Activated CD8-positive, alpha-beta T cell treated with anti-CD3 and anti-CD28 coated beads for 36 hours (primary cell): ENCODE results near the gene SS18L1. TPM values are rescaled to one million over a fixed set of nuclear protein-coding genes. Genes with fewer than 3 reads are reported as not detected.

Source experiments
- ATAC-seq: fragments of 200-7000 bp; cut with Tn5 transposase; one replicate; pipeline ENCODE4 v1.10.0; 2021; ENCODE audit warnings: mild to moderate bottlenecking, moderate library complexity
- CTCF ChIA-PET: fragments of 350-600 bp; sonication (Branson Sonifier 250); formaldehyde crosslinking; loops from one replicate; lab custom pipeline; 2021; ENCODE audit warnings: antibody characterized with exemption; lab: Charles Lee
- POLR2A ChIA-PET: fragments of 350-600 bp; sonication (Branson Sonifier 250); formaldehyde crosslinking; loops from one replicate; lab custom pipeline; 2021; ENCODE audit warnings: antibody characterized with exemption; lab: Charles Lee
- DNase-seq: peaks from one replicate; pipeline ENCODE4 v3.0.0-alpha.2; 2020
- H3K27ac Mint-ChIP-seq: one replicate; pipeline ENCODE4 v1.8.0; 2021; ENCODE audit warnings: mild to moderate bottlenecking, mixed read lengths
- H3K27me3 Mint-ChIP-seq: one replicate; pipeline ENCODE4 v1.8.0; 2021; ENCODE audit warnings: mixed read lengths
- H3K36me3 Mint-ChIP-seq: one replicate; pipeline ENCODE4 v1.8.0; 2021; ENCODE audit warnings: low read depth, mixed read lengths
- H3K4me1 Mint-ChIP-seq: one replicate; pipeline ENCODE4 v1.8.0; 2021; ENCODE audit warnings: low read depth, mixed read lengths
- H3K4me3 Mint-ChIP-seq: one replicate; pipeline ENCODE4 v1.8.0; 2021; ENCODE audit warnings: mild to moderate bottlenecking, moderate library complexity, mixed read lengths
- H3K9me3 Mint-ChIP-seq: one replicate; pipeline ENCODE4 v1.8.0; 2021; ENCODE audit warnings: mixed read lengths
- CTCF ChIP-seq: fragments of 200-600 bp; IDR thresholded peaks from one replicate; pipeline ENCODE4 v1.8.0; 2022; ENCODE audit warnings: antibody characterized with exemption, mild to moderate bottlenecking
- intact Hi-C: fragments of 100-400 bp; cut with micrococcal nuclease; formaldehyde crosslinking; loops from one replicate; pipeline ENCODE4 v1.10.0; 2022
- total RNA-seq, 2 experiments: library from RNA; stranded (reverse); gene quantifications; one replicate each; pipeline ENCODE4 v1.2.3, GENCODE V29; 2021

SS18L1 gene
- total RNA-seq, 2 experiments from 2014 or later, result 15.3 to 16.1 TPM

GRCh38 chr20:62138912-62139311 is 4.7 kb upstream of the SS18L1 start:
- H3K4me3 Mint-ChIP-seq, result no peak overlapping the region
- H3K9me3 Mint-ChIP-seq, result no peaks in the 10 kb centered on the region
- H3K27ac Mint-ChIP-seq, result peak overlapping the region; percentile 55
- ATAC-seq (no peak), DNase-seq (no peak)
- peaks cover 61% of the 10 kb centered on the region for H3K36me3 Mint-ChIP-seq
- no peaks in the 10 kb centered on the region for H3K27me3 Mint-ChIP-seq
- ChIA-PET POLR2A (interaction anchor here (1.1 to 2.6 kb wide), 3 partner anchors 9 to 99 kb away, joined by 3 to 11 read pairs (median 5); no protein-coding TSS in a partner anchor), CTCF (interaction anchor here (2.9 kb wide), 1 partner anchor 128 kb away, joined by 19 read pairs; no protein-coding TSS in a partner anchor)
- H3K4me1 Mint-ChIP-seq, result peaks cover 39% of the 10 kb centered on the region
- intact Hi-C loops, result no loop called here
- no peak for TF ChIP-seq CTCF

GRCh38 chr20:62139636-62140035 is 3.9 kb upstream of the SS18L1 start:
- Mint-ChIP-seq H3K9me3 (no peaks in the 10 kb centered on the region), H3K4me1 (peaks cover 40% of the 10 kb centered on the region), H3K27ac (peak overlapping the region; percentile 30), H3K36me3 (peaks cover 60% of the 10 kb centered on the region), H3K27me3 (no peaks in the 10 kb centered on the region), H3K4me3 (no peak overlapping the region)
- ATAC-seq (no peak), DNase-seq (no peak)
- intact Hi-C loops, result no loop called here
- ChIA-PET CTCF (interaction anchor here (2.9 kb wide), 1 partner anchor 129 kb away, joined by 19 read pairs; no protein-coding TSS in a partner anchor), POLR2A (interaction anchor here (1.1 to 2.6 kb wide), 3 partner anchors 10 to 100 kb away, joined by 3 to 11 read pairs (median 5); no protein-coding TSS in a partner anchor)
- TF ChIP-seq CTCF, result no peak

GRCh38 chr20:62141043-62141396 is 2.5 kb upstream of the SS18L1 start:
- no peaks in the 10 kb centered on the region for H3K27me3 Mint-ChIP-seq
- ChIA-PET CTCF (interaction anchor here (0.7 to 3.1 kb wide), 8 partner anchors 9 to 241 kb away, joined by 3 to 13 read pairs (median 4); no protein-coding TSS in a partner anchor), POLR2A (interaction anchor here (1.2 to 3.1 kb wide), 6 partner anchors 14 to 130 kb away, joined by 3 to 13 read pairs (median 6); partner anchors contain the start of genes LSM14B and TAF4)
- DNase-seq (no peak), ATAC-seq (no peak)
- H3K4me3 Mint-ChIP-seq, result peak overlapping the region; percentile 84
- H3K4me1 Mint-ChIP-seq, result peaks cover 52% of the 10 kb centered on the region
- H3K27ac Mint-ChIP-seq, result peak overlapping the region; percentile 89
- peaks cover 58% of the 10 kb centered on the region for H3K36me3 Mint-ChIP-seq
- TF ChIP-seq CTCF, result no peak
- intact Hi-C loops, result no loop called here
- no peaks in the 10 kb centered on the region for H3K9me3 Mint-ChIP-seq

GRCh38 chr20:62141397-62142251 is 1.9 kb upstream of the SS18L1 start:
- H3K4me1 Mint-ChIP-seq, result peaks cover 55% of the 10 kb centered on the region
- CTCF ChIA-PET, result interaction anchor here (0.7 to 3.1 kb wide), 9 partner anchors 9 to 241 kb away, joined by 3 to 13 read pairs (median 4); no protein-coding TSS in a partner anchor
- intact Hi-C loops, result no loop called here
- peak overlapping the region; percentile 84 for H3K4me3 Mint-ChIP-seq
- H3K36me3 Mint-ChIP-seq, result peaks cover 54% of the 10 kb centered on the region
- peak overlapping the region; percentile 89 for H3K27ac Mint-ChIP-seq
- POLR2A ChIA-PET, result interaction anchor here (0.5 to 3.1 kb wide), 12 partner anchors 9 to 130 kb away, joined by 3 to 13 read pairs (median 4); partner anchors contain the start of genes LSM14B and TAF4
- H3K27me3 Mint-ChIP-seq, result no peaks in the 10 kb centered on the region
- no peak for TF ChIP-seq CTCF
- no peaks in the 10 kb centered on the region for H3K9me3 Mint-ChIP-seq
- ATAC-seq, result no peak
- peak; percentile 51 for DNase-seq
